ENCODE results near the gene P2RX1. TPM values are rescaled to one million over a fixed set of nuclear protein-coding genes. Genes with fewer than 3 reads are reported as not detected.

Gene P2RX1
- total RNA-seq, 1 donor from 2014 or later, result not detected

DNA sequence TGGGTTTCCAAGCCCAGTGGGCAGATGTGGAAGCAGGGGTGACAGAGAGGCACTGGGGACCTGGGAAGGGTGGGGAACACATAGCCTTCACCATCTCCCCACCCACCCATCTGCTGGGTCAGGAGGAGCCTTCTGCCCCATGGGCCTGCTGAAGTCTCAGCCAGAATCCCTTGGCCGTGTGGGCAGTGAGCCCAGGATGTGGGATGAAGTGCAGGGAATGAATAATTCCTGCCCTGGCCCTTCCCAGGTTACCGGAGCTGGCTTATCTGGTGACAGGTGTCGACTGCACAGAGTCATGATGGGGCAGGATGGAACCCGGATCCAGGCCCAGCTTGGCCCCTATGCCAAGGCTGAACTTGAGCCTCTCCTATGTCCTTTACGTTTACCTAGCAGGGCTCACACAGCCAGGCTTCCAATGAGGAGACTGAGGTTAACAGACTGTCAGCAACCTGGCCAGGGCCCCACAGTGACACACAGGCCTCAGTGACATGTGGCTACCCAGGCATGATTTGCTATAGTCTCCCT lies 30.5 kb upstream of the P2RX1 start:
- Mint-ChIP-seq H3K4me3 (ENCODE audit: unreplicated experiment) (no peak overlapping the region), H3K4me1 (ENCODE audit: unreplicated experiment) (peaks cover 2% of the 10 kb centered on the region), H3K27ac (ENCODE audit: unreplicated experiment) (no peak overlapping the region), H3K9me3 (ENCODE audit: unreplicated experiment) (no peaks in the 10 kb centered on the region), H3K36me3 (ENCODE audit: low read depth, unreplicated experiment) (peaks cover 15% of the 10 kb centered on the region), H3K27me3 (ENCODE audit: unreplicated experiment) (peaks cover 12% of the 10 kb centered on the region)
- DNase-seq (ENCODE audit: low spot score), result no peak
- TF ChIP-seq, protein P1, sequence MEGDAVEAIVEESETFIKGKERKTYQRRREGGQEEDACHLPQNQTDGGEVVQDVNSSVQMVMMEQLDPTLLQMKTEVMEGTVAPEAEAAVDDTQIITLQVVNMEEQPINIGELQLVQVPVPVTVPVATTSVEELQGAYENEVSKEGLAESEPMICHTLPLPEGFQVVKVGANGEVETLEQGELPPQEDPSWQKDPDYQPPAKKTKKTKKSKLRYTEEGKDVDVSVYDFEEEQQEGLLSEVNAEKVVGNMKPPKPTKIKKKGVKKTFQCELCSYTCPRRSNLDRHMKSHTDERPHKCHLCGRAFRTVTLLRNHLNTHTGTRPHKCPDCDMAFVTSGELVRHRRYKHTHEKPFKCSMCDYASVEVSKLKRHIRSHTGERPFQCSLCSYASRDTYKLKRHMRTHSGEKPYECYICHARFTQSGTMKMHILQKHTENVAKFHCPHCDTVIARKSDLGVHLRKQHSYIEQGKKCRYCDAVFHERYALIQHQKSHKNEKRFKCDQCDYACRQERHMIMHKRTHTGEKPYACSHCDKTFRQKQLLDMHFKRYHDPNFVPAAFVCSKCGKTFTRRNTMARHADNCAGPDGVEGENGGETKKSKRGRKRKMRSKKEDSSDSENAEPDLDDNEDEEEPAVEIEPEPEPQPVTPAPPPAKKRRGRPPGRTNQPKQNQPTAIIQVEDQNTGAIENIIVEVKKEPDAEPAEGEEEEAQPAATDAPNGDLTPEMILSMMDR (IDR thresholded peaks at IDR 0.05; ENCODE audit: unreplicated experiment), result no peak

DNA sequence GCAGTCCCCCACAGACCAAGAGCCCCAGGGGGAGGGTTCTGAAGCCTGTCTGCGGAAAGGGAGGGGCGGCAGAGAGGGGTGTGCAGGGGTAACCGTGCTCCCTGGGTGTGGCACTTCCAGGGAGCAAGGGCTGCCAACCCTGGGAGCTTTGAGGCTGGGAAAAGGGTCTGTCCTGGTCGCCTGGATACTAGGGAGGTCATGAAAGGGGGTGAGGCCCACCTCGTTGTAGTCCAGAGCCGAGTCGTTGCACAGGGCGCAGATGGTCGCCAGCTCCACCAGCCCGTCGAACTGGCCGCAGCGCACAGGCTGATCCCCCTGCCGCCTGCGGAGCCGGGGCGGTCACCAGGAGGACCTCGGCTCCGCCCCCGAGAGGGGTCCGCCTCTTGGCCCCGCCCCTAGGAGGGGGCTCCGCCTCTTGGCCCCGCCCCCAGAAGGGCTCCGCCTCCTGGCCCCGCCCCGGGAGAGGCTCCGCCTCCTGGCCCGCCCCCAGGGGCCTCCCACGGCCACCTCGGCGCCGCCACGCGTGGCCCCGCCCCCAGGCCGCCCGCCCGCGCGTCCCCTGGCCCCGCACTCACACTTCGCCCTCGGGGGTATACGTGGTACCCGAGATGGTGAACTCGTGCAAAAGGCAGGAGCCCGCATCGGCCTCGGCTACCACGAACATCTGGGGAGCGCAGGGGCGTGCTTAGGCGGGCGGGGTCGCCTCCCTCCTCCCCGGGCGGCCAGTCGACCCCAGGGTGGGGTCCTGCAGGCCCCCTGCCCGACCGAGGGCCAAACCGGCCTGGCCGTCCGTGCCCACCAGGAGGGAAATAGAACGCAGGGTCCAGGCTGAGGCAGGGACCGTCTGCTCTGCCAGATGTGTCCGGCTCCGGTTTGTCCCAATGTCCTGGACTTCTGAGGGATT lies 28.5 kb upstream of the P2RX1 start:
- Mint-ChIP-seq H3K36me3 (ENCODE audit: low read depth, unreplicated experiment) (peaks cover 20% of the 10 kb centered on the region), H3K9me3 (ENCODE audit: unreplicated experiment) (no peaks in the 10 kb centered on the region), H3K4me3 (ENCODE audit: unreplicated experiment) (no peak overlapping the region), H3K4me1 (ENCODE audit: unreplicated experiment) (peaks cover 2% of the 10 kb centered on the region), H3K27me3 (ENCODE audit: unreplicated experiment) (peaks cover 12% of the 10 kb centered on the region), H3K27ac (ENCODE audit: unreplicated experiment) (no peak overlapping the region)
- TF ChIP-seq, protein P1 (IDR thresholded peaks at IDR 0.05; ENCODE audit: unreplicated experiment), result no peak
- DNase-seq (ENCODE audit: low spot score), result peak; percentile 90

DNA sequence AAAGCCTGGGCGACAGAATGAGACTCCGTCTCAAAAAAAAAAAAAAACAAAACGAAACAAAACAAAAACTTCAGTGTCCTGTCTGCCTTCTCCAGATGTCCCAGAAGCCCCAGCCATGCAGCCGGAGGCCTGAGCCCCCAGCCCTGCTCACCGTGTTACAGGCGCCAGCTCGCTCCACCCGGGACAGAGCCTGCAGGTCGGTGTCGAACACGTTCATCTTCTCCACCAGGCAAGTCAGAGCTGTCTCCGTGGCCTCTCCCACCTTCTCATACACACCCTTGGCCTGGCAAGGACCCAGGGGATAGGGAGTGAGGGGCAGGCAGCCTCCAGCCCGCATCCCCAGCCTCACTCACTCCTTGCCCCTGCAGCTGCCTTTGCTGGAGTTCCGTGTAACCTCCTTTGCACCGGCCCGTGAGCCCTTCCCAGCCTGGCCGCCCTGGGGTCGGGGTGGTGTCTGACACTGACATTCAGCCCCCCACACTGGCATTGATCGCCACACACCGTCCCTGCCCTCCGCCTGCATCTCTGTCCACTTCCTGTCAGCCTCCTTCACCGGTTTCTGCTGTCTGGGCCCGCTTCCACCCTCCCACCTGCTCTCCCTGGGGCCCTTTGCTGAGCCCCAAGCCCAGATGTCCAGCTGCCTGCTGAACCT lies 27.1 kb upstream of the P2RX1 start:
- Mint-ChIP-seq H3K4me3 (ENCODE audit: unreplicated experiment) (no peak overlapping the region), H3K27ac (ENCODE audit: unreplicated experiment) (no peak overlapping the region), H3K9me3 (ENCODE audit: unreplicated experiment) (no peaks in the 10 kb centered on the region), H3K36me3 (ENCODE audit: low read depth, unreplicated experiment) (peaks cover 26% of the 10 kb centered on the region), H3K4me1 (ENCODE audit: unreplicated experiment) (peaks cover 2% of the 10 kb centered on the region), H3K27me3 (ENCODE audit: unreplicated experiment) (peaks cover 12% of the 10 kb centered on the region)
- TF ChIP-seq, protein P1 (IDR thresholded peaks at IDR 0.05; ENCODE audit: unreplicated experiment), result no peak
- no peak for DNase-seq (ENCODE audit: low spot score)

DNA sequence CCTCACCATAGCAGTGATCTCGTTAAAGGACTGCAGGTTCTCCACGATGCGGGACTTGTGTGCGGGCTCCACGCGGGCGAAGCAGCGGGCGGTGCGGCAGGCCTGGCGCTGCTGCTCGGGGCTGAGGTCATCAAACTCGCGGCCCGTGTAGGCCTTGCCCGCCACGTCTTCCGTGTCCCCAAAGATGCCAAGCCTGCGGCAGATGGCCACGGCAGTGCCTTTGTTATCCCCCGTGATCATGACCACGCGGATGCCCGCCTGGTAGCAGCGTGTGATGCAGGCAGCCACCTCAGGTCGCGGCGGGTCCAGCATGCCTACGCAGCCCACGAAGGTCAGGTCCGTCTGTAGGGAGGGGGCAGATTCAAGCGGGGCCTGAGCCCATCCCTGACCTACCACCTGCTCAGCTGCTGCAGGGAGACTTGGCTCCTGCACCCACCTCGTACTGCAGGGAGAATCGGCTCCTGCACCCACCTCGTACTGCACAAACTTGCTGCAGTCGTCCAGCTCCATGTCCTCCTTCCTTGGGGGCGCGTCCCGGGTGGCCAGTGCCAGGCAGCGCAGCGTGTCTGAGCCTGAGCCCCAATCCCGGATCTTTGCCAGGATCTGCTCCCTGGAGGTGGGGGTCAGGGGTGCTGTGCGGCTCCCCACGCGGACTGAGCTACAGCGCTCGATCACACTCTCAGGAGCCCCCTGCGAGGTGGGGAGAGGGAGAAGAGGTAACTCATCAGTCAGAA lies 24.9 kb upstream of the P2RX1 start:
- no peak overlapping the region for H3K27ac Mint-ChIP-seq (ENCODE audit: unreplicated experiment)
- H3K27me3 Mint-ChIP-seq (ENCODE audit: unreplicated experiment), result peaks cover 16% of the 10 kb centered on the region
- H3K36me3 Mint-ChIP-seq (ENCODE audit: low read depth, unreplicated experiment), result peaks cover 40% of the 10 kb centered on the region
- no peak overlapping the region for H3K4me3 Mint-ChIP-seq (ENCODE audit: unreplicated experiment)
- TF ChIP-seq, protein P1 (IDR thresholded peaks at IDR 0.05; ENCODE audit: unreplicated experiment), result no peak
- DNase-seq (ENCODE audit: low spot score), result no peak
- H3K4me1 Mint-ChIP-seq (ENCODE audit: unreplicated experiment), result peaks cover 2% of the 10 kb centered on the region
- no peaks in the 10 kb centered on the region for H3K9me3 Mint-ChIP-seq (ENCODE audit: unreplicated experiment)

Data from endothelial cell (in vitro differentiated cells).